Small intestine (tissue), 7 donors: ENCODE measurements around the gene SIRT2. TPM values are rescaled to one million over a fixed set of nuclear protein-coding genes. Genes with fewer than 3 reads are reported as not detected.
"Not testable (repeated sequence)": the region's sequence is repeated elsewhere in the genome, so short reads cannot be mapped to it uniquely, and the experiment has no call there.

Source experiments
- DNase-seq, 2 donors: peaks; one replicate each; pipeline versions ENCODE4 v3.0.0 to v3.0.0-alpha.2; 2013
- FAIRE-seq: peaks from 2 replicates; lab custom pipeline; 2012; peaks lifted over from hg19 to GRCh38; lab: Jason Lieb, UNC
- H3K27ac ChIP-seq, 3 donors: one replicate each; pipeline ENCODE4 v1.5.1; 2013; ENCODE audit warnings: low read length in 2 of 3, mild to moderate bottlenecking in 2 of 3, control low read depth in 1 of 3, inconsistent platforms in 1 of 3, low read depth in 1 of 3, moderate library complexity in 1 of 3
- H3K27me3 ChIP-seq, 3 donors: one replicate each; pipeline ENCODE4 v1.6.1; 2013; ENCODE audit warnings: low read length in 3 of 3, inconsistent platforms in 1 of 3; ENCODE audit not compliant: control insufficient read depth in 3 of 3, insufficient read depth in 3 of 3
- H3K36me3 ChIP-seq, 3 donors: one replicate each; pipeline ENCODE4 v1.6.1; 2013; ENCODE audit warnings: low read length in 3 of 3, inconsistent platforms in 1 of 3, low read depth in 1 of 3, mild to moderate bottlenecking in 1 of 3, moderate library complexity in 1 of 3; ENCODE audit not compliant: control insufficient read depth in 3 of 3, insufficient read depth in 2 of 3
- H3K4me1 ChIP-seq, 3 donors: one replicate each; pipeline ENCODE4 v1.6.1; 2013; ENCODE audit warnings: low read length in 2 of 3, inconsistent platforms in 1 of 3, low read depth in 1 of 3, mild to moderate bottlenecking in 1 of 3, moderate library complexity in 1 of 3; ENCODE audit not compliant: control insufficient read depth in 3 of 3, insufficient read depth in 2 of 3
- H3K4me3 ChIP-seq, 3 donors: one replicate each; pipeline ENCODE4 v1.5.1; 2013; ENCODE audit warnings: low read length in 3 of 3, control low read depth in 1 of 3, inconsistent platforms in 1 of 3, low read depth in 1 of 3, mild to moderate bottlenecking in 1 of 3, moderate library complexity in 1 of 3
- H3K9me3 ChIP-seq, 2 donors: one replicate each; pipeline ENCODE4 v1.6.1; 2013; ENCODE audit warnings: low read depth in 1 of 2, low read length in 1 of 2; ENCODE audit not compliant: control insufficient read depth in 2 of 2, insufficient read depth in 1 of 2
- WGBS, 3 donors: extraction: QIAGEN DNeasy Blood & Tissue Kit; methylation state at CpG; one replicate each; pipeline ENCODE4 v1.1.7; 2013; 5-methylcytosine and 5-hydroxymethylcytosine counted together
- polyA plus RNA-seq, 4 donors: library from polyadenylated mRNA; stranded (reverse) in 3 of 4; unstranded in 1 of 4; fragments of 200-250 nt in 3 of 4; fragments of 120-200 nt in 1 of 4; gene quantifications; one replicate each; pipeline versions ENCODE4 v1.2.1 to v1.2.3, GENCODE V29; 2013
- donor health status: healthy with polysubstance abuse.
- donor health status: control.
- donor health status: control.
- donor health status: Bipolar disorder and iron deficiency.
- donor health status: healthy.

The SIRT2 gene
- polyA plus RNA-seq, 4 donors, result 35.4 to 80.3 (median 70.8) TPM

GRCh38 chr19:38875656-38876395 is 23.6 kb downstream of the SIRT2 start:
- H3K4me3 ChIP-seq, result no peak overlapping the region
- peaks cover 6 to 44% (median 9%) of the 10 kb centered on the region in 3 donors for H3K4me1 ChIP-seq
- H3K9me3 ChIP-seq, result no peaks in the 10 kb centered on the region
- no peak overlapping the region for H3K27ac ChIP-seq
- peaks cover 0 to 58% (median 0%) of the 10 kb centered on the region in 3 donors for H3K36me3 ChIP-seq
- H3K27me3 ChIP-seq, result no peaks in the 10 kb centered on the region
- no peak for DNase-seq
- FAIRE-seq, result no peak
- 83 to 88% (median 88%) methylated on average over 6 of the region's 6 CpGs for whole genome bisulfite sequencing, 3 donors

- H3K36me3 ChIP-seq, result peaks cover 0 to 60% (median 0%) of the 10 kb centered on the region in 3 donors
- not testable (repeated sequence) for H3K4me3 ChIP-seq, FAIRE-seq, H3K27ac ChIP-seq, H3K27me3 ChIP-seq, DNase-seq, H3K9me3 ChIP-seq
- H3K4me1 ChIP-seq, result peaks cover 1 to 36% (median 2%) of the 10 kb centered on the region in 3 donors
- 82 to 91% (median 91%) methylated on average over 10 of the region's 10 CpGs for WGBS, 3 donors
Observed at GRCh38 chr19:38873400-38873799, 26.0 kb downstream of the SIRT2 start.

- no peaks in the 10 kb centered on the region for H3K27me3 ChIP-seq
- H3K4me3 ChIP-seq, result peak overlapping the region in 1 of 3 donors; percentile 36
- FAIRE-seq (no peak), DNase-seq (no peak)
- peaks cover 0 to 57% (median 0%) of the 10 kb centered on the region in 3 donors for H3K36me3 ChIP-seq
- H3K27ac ChIP-seq, result no peak overlapping the region
- WGBS, 3 donors, result 90 to 92% (median 91%) methylated on average over 19 of the region's 19 CpGs
- no peaks in the 10 kb centered on the region for H3K9me3 ChIP-seq
- peaks cover 0 to 16% (median 0%) of the 10 kb centered on the region in 3 donors for H3K4me1 ChIP-seq
Observed at GRCh38 chr19:38870612-38871011, 28.8 kb downstream of the SIRT2 start.

GRCh38 chr19:38869836-38870607 is 29.4 kb downstream of the SIRT2 start:
- peak overlapping the region; percentile 36 to 48 (median 39) for H3K4me3 ChIP-seq
- H3K27ac ChIP-seq, result peak overlapping the region in 2 of 3 donors; percentile 27 to 68
- peaks cover 0 to 19% (median 0%) of the 10 kb centered on the region in 3 donors for H3K4me1 ChIP-seq
- peak; percentile 85 to 94 for DNase-seq
- no peaks in the 10 kb centered on the region for H3K9me3 ChIP-seq
- no peak for FAIRE-seq
- WGBS, 3 donors, result 21 to 42% (median 35%) methylated on average over 51 to 62 of the region's 62 CpGs
- no peaks in the 10 kb centered on the region for H3K27me3 ChIP-seq
- H3K36me3 ChIP-seq, result peaks cover 0 to 55% (median 0%) of the 10 kb centered on the region in 3 donors

GRCh38 chr19:38869160-38869835 is 30.1 kb downstream of the SIRT2 start:
- Histone ChIP-seq H3K27ac (peak overlapping the region in 1 of 3 donors; percentile 25), H3K27me3 (no peaks in the 10 kb centered on the region), H3K4me3 (peak overlapping the region; percentile 22 to 48 (median 27)), H3K36me3 (peaks cover 0 to 51% (median 0%) of the 10 kb centered on the region in 3 donors), H3K4me1 (peaks cover 0 to 20% (median 0%) of the 10 kb centered on the region in 3 donors), H3K9me3 (no peaks in the 10 kb centered on the region)
- FAIRE-seq, result no peak
- DNase-seq, result no peak
- 34 to 74% (median 60%) methylated on average over 34 of the region's 34 CpGs for WGBS, 3 donors

GRCh38 chr19:38868551-38868950 is 30.9 kb downstream of the SIRT2 start:
- Histone ChIP-seq H3K4me3 (no peak overlapping the region), H3K27me3 (no peaks in the 10 kb centered on the region), H3K4me1 (peaks cover 0 to 20% (median 0%) of the 10 kb centered on the region in 3 donors), H3K36me3 (peaks cover 0 to 44% (median 0%) of the 10 kb centered on the region in 3 donors), H3K27ac (no peak overlapping the region), H3K9me3 (no peaks in the 10 kb centered on the region)
- 82 to 92% (median 91%) methylated on average over 6 of the region's 6 CpGs for WGBS, 3 donors
- DNase-seq (no peak), FAIRE-seq (no peak)

GRCh38 chr19:38867171-38867780 is 32.1 kb downstream of the SIRT2 start:
- Histone ChIP-seq H3K27ac (no peak overlapping the region), H3K9me3 (no peaks in the 10 kb centered on the region), H3K27me3 (no peaks in the 10 kb centered on the region), H3K36me3 (peaks cover 0 to 39% (median 0%) of the 10 kb centered on the region in 3 donors), H3K4me1 (peaks cover 0 to 26% (median 3%) of the 10 kb centered on the region in 3 donors), H3K4me3 (no peak overlapping the region)
- WGBS, 3 donors, result 87 to 91% (median 89%) methylated on average over 10 of the region's 10 CpGs
- DNase-seq (no peak), FAIRE-seq (no peak)
